SU-DHL-6 (cell line): ENCODE results near the gene MTMR3.

ENCODE experiments used
- EZH2phosphoT487 ChIP-seq: fragments of 200-600 bp; sonication (generic), shearing (Covaris generic); conservative IDR thresholded peaks from 2 replicates; pipeline ENCODE4 v1.6.1; 2018; ENCODE audit warnings: mild to moderate bottlenecking, antibody characterized with exemption, low read length, moderate library complexity, mixed read lengths
- TF ChIP-seq, protein P1 (sequence below): fragments of 200-600 bp; sonication (generic); IDR thresholded peaks from one replicate; pipeline ENCODE4 v1.5.1; 2017; ENCODE audit warnings: antibody characterized with exemption, mild to moderate bottlenecking, low read length, moderate library complexity; ENCODE audit not compliant: insufficient read depth, poor library complexity, severe bottlenecking

DNA sequence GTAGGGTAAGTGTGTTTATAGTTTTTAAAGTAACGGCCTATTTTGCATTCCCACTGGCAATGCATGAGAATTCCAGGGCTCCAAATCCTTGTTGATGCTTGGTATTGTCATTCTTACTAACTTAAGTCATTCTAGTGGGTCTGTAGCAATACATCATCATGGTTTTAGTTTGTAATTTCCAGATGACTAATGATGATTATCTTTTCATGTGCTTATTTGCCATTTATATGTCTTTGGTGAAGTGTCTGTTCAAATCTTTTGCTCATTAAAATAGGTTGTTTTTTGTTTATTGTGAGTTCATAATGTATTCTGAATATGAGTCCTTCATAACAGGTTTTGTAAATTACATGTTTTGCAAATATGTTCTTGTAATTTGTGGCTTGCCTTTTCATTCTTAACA lies 31.2 kb downstream of the MTMR3 start:
- TF ChIP-seq, protein P1, sequence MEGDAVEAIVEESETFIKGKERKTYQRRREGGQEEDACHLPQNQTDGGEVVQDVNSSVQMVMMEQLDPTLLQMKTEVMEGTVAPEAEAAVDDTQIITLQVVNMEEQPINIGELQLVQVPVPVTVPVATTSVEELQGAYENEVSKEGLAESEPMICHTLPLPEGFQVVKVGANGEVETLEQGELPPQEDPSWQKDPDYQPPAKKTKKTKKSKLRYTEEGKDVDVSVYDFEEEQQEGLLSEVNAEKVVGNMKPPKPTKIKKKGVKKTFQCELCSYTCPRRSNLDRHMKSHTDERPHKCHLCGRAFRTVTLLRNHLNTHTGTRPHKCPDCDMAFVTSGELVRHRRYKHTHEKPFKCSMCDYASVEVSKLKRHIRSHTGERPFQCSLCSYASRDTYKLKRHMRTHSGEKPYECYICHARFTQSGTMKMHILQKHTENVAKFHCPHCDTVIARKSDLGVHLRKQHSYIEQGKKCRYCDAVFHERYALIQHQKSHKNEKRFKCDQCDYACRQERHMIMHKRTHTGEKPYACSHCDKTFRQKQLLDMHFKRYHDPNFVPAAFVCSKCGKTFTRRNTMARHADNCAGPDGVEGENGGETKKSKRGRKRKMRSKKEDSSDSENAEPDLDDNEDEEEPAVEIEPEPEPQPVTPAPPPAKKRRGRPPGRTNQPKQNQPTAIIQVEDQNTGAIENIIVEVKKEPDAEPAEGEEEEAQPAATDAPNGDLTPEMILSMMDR = no peak
- no peak for TF ChIP-seq EZH2phosphoT487
